Esophagus squamous epithelium (tissue), 5 donors: ENCODE data around the gene LIMA1. TPM values are rescaled to one million over a fixed set of nuclear protein-coding genes. Genes with fewer than 3 reads are reported as not detected.
"Not testable (repeated sequence)": the region's sequence is repeated elsewhere in the genome, so short reads cannot be mapped to it uniquely, and the experiment has no call there.

Experiments used
- DNase-seq: peaks from one replicate; lab custom pipeline; 2025; lab: John Stamatoyannopoulos, UW
- H3K27ac ChIP-seq, 4 donors: fragments of 200-600 bp; sonication (generic); one replicate each; pipeline ENCODE4 v1.5.1; 2016 to 2019; ENCODE audit warnings: mild to moderate bottlenecking in 1 of 4
- H3K27me3 ChIP-seq, 4 donors: fragments of 200-600 bp; sonication (generic); 1 replicate in 3 of 4; 2 replicates in 1 of 4; pipeline versions ENCODE4 v1.5.1 to v1.6.0; 2017 to 2021; ENCODE audit warnings: antibody characterized with exemption in 1 of 4
- H3K36me3 ChIP-seq, 3 donors: fragments of 200-600 bp; sonication (generic); one replicate each; pipeline ENCODE4 v1.5.1; 2016 to 2019
- H3K4me1 ChIP-seq, 3 donors: fragments of 200-600 bp; sonication (generic); one replicate each; pipeline ENCODE4 v1.5.1; 2017 to 2019
- H3K4me3 ChIP-seq, 4 donors: fragments of 200-600 bp; sonication (generic); 1 replicate in 3 of 4; 2 replicates in 1 of 4; pipeline ENCODE4 v1.5.1; 2016 to 2019; ENCODE audit warnings: mild to moderate bottlenecking in 2 of 4, moderate library complexity in 1 of 4
- H3K9me3 ChIP-seq, 3 donors: fragments of 200-600 bp; sonication (generic); one replicate each; pipeline ENCODE4 v1.5.1; 2016 to 2019
- POLR2A ChIP-seq, 4 donors: fragments of 450-650 bp; IDR thresholded peaks; one replicate each; pipeline ENCODE4 v1.6.1; 2017; ENCODE audit warnings: antibody characterized with exemption in 4 of 4, mild to moderate bottlenecking in 4 of 4, moderate library complexity in 3 of 4
- WGBS, 2 donors: methylation state at CpG; one replicate each; pipeline ENCODE4 v1.1.5; 2018; 5-methylcytosine and 5-hydroxymethylcytosine counted together
- intact Hi-C: fragments of 100-400 bp; cut with DNase I; formaldehyde crosslinking; loops from one replicate; pipeline ENCODE4 v1.15.0; 2022
- total RNA-seq, 4 donors: library from RNA; depleted of rRNA; stranded (reverse); fragments of >200 nt; gene quantifications; one replicate each; pipeline ENCODE4 v1.1.0, GENCODE V29; 2016
- TF ChIP-seq, protein P1 (sequence below), 6 experiments: fragments of 450-650 bp in 4 of 6; fragments of 200-600 bp in 2 of 6; sonication (generic) in 2 of 6; IDR thresholded peaks; one replicate each; pipeline ENCODE4 v1.5.1; 2016 to 2019; ENCODE audit warnings: antibody characterized with exemption in 6 of 6, mild to moderate bottlenecking in 4 of 6, moderate library complexity in 4 of 6
- donor health status: DM: yes; HTN: yes; CAD: no.

LIMA1 gene
- total RNA-seq, 4 donors from 2014 or later, result 48.0 to 70.0 (median 62.7) TPM

DNA sequence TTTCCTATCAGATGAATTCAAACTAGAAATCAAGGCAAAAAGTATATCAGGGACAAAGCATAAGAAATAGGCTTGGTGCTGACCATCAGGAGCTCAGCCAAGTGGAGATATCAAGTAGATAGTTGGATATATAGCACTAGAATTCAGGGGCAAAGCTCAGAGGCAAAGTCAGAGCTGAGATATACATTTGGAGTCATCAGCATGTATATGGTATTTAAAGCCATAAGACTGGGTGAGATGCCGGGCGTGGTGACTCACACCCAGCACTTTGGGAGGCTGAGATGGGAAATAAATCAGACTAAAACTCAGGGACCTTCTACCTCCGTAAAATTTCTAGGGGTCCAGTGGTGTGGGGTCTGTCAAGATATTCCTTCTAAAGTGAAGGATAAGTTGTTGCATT is 38.9 kb upstream of the LIMA1 start:
- Histone ChIP-seq H3K27ac (no peak overlapping the region), H3K36me3 (no peaks in the 10 kb centered on the region), H3K9me3 (no peaks in the 10 kb centered on the region), H3K27me3 (no peaks in the 10 kb centered on the region), H3K4me3 (no peak overlapping the region), H3K4me1 (peaks cover 10 to 19% (median 13%) of the 10 kb centered on the region in 3 donors)
- no peak for DNase-seq
- intact Hi-C loops, result no loop called here
- WGBS, 2 donors, result 84 to 88% methylated on average over 3 of the region's 3 CpGs
- TF ChIP-seq, protein P1, sequence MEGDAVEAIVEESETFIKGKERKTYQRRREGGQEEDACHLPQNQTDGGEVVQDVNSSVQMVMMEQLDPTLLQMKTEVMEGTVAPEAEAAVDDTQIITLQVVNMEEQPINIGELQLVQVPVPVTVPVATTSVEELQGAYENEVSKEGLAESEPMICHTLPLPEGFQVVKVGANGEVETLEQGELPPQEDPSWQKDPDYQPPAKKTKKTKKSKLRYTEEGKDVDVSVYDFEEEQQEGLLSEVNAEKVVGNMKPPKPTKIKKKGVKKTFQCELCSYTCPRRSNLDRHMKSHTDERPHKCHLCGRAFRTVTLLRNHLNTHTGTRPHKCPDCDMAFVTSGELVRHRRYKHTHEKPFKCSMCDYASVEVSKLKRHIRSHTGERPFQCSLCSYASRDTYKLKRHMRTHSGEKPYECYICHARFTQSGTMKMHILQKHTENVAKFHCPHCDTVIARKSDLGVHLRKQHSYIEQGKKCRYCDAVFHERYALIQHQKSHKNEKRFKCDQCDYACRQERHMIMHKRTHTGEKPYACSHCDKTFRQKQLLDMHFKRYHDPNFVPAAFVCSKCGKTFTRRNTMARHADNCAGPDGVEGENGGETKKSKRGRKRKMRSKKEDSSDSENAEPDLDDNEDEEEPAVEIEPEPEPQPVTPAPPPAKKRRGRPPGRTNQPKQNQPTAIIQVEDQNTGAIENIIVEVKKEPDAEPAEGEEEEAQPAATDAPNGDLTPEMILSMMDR (IDR thresholded peaks at IDR 0.05), result no peak
- TF ChIP-seq POLR2A (IDR thresholded peaks at IDR 0.05), result no peak

DNA sequence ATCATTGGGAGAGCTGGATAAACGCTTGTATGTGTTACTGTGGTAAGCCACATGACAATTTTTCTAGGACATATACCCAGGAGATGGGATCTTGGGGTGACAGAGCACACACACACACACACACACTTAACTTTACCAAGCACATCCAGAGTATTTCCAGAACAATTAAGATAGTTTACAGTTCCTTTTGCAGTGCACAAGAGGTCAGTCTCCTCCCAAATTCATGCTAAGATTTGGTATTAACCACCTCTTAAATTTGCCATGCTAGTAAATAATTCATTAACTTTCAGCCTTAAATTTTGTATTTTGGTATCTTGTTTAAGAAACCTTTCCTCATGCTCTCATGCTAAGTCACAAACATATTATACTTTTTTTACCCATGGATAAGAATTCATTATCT is 33.9 kb upstream of the LIMA1 start:
- WGBS, 2 donors, result 65% methylated on average over 1 of the region's 1 CpG
- Histone ChIP-seq H3K9me3 (no peaks in the 10 kb centered on the region), H3K4me3 (no peak overlapping the region), H3K36me3 (no peaks in the 10 kb centered on the region), H3K27ac (no peak overlapping the region), H3K4me1 (peaks cover 0 to 27% (median 14%) of the 10 kb centered on the region in 3 donors), H3K27me3 (no peaks in the 10 kb centered on the region)
- no peak for DNase-seq
- no peak for TF ChIP-seq POLR2A (IDR thresholded peaks at IDR 0.05)
- intact Hi-C loops, result no loop called here

DNA sequence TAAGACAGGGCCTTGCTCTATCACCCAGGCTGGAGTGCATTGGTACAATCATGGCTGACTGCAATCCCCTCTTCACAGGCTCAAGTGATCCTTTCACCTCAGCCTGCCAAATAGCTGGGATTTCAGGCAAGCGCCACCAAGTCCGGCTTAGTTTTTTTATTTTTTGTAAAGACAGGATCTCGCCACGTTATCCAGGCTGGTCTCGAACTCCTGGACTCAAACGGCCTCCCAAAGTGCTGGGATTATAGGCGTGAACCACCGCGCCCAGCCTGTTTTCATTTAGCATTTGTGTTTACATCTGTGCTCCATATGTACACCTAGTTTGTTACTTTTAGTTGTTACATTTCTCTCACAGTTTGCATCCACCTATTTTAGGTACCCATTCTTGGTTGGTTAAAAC is 32.5 kb upstream of the LIMA1 start:
- intact Hi-C loops, result no loop called here
- Histone ChIP-seq H3K4me1 (peaks cover 0 to 41% (median 15%) of the 10 kb centered on the region in 3 donors), H3K27ac (no peak overlapping the region), H3K36me3 (no peaks in the 10 kb centered on the region), H3K27me3 (no peaks in the 10 kb centered on the region), H3K4me3 (no peak overlapping the region), H3K9me3 (no peaks in the 10 kb centered on the region)
- TF ChIP-seq, protein P1 (IDR thresholded peaks at IDR 0.05), result no peak
- TF ChIP-seq POLR2A (IDR thresholded peaks at IDR 0.05), result no peak
- WGBS, 2 donors, result 91 to 92% methylated on average over 8 to 9 of the region's 9 CpGs
- no peak for DNase-seq

DNA sequence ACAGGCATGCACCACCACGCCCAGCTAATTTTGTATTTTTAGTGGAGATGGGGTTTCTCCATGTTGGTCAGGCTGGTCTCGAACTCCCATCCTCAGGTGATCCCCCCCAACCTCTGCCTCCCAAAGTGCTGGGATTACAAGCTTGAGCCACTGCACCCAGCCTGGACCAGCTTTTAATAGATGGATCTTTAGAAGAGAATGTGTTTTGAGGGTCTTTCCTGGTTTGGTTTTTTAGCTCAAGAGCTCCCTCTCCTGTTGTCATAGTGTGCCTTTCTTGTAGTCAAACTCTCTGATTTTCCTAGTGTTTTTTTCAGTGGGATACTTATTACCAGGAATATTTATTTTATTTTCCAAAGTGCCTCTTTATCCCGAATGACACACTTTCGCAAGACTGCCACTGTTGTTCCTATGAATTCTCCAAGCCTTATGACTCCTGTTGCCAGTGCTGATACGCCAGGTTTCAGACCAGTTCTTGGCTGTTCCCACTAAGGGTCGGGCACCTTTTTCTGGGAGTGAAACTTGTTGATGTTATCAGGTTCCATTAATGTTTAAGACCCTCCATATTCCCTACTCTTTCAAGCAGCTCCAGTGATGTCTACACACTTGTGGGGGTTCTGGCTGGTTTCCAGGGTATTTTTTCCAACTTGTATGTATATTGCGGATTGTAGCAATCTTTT is 31.5 kb upstream of the LIMA1 start:
- intact Hi-C loops, result no loop called here
- DNase-seq, result no peak
- peaks cover 0 to 51% (median 21%) of the 10 kb centered on the region in 3 donors for H3K4me1 ChIP-seq
- H3K4me3 ChIP-seq, result no peak overlapping the region
- H3K36me3 ChIP-seq, result no peaks in the 10 kb centered on the region
- H3K27me3 ChIP-seq, result no peaks in the 10 kb centered on the region
- H3K9me3 ChIP-seq, result no peaks in the 10 kb centered on the region
- no peak overlapping the region for H3K27ac ChIP-seq
- WGBS, 2 donors, result 70 to 71% methylated on average over 6 to 7 of the region's 7 CpGs
- TF ChIP-seq, protein P1 (IDR thresholded peaks at IDR 0.05), result peak; percentile 22 to 67 (median 50)
- TF ChIP-seq POLR2A (IDR thresholded peaks at IDR 0.05), result no peak

DNA sequence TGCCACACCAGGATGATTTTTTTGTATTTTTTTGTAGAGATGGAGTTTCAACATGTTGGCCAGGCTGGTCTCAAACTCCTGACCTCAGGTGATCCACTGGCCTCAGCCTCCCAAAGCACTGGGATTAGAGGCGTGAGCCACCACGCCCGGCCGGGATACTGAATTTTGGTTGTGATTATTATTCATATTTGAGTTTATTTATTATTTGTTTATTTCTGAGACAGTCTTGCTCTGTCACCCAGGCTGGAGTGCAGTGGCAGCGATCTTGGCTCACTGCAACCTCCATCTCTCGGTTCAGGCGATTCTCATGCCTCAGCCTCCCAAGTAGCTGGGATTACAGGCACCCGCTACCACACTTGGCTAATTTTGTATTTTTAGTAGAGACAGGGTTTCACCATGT is 30.7 kb upstream of the LIMA1 start:
- H3K4me1 ChIP-seq, result peaks cover 0 to 52% (median 23%) of the 10 kb centered on the region in 3 donors
- H3K4me3 ChIP-seq, H3K36me3 ChIP-seq, H3K27me3 ChIP-seq, intact Hi-C loops, H3K9me3 ChIP-seq, DNase-seq: not testable (repeated sequence)
- WGBS, 2 donors, result 96 to 97% methylated on average over 8 of the region's 8 CpGs
- peak overlapping the region in 1 of 4 donors; percentile 4 for H3K27ac ChIP-seq

DNA sequence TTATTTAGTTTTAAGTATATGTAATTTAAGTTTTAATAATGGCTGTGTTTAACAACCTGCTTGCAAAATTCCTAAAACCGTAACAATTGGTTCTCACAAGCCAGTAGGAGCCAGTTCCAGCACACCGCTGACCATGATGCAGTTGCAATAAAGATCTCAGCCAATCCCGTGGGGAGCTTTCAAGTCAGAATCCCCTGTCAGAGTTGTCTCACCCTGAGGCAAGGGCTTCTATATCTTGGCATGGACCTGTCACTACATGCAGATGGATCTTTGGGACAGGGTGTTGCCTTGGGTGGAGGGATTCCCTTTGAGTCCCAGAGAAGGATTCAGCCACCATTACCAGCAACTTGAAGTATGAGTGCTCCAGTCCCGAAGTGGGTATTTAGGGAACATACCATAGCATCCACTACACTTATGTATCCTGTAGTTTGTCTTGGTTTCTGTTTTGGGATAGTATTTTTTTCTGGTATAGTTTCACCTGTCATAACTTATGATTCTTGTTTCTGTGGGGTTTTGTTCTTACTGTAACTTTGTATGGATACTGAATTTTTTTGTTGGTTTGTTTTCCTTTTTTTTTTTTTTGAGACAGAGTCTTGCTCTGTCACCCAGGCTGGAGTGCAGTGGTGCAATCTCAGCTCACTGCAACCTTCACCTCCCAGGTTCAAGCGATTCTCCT is 30.1 kb upstream of the LIMA1 start:
- intact Hi-C loops, result no loop called here
- no peak overlapping the region for H3K4me3 ChIP-seq
- WGBS, 2 donors, result 65 to 68% methylated on average over 5 of the region's 5 CpGs
- DNase-seq, result no peak
- no peaks in the 10 kb centered on the region for H3K9me3 ChIP-seq
- TF ChIP-seq, protein P1 (IDR thresholded peaks at IDR 0.05), result no peak
- no peak for TF ChIP-seq POLR2A (IDR thresholded peaks at IDR 0.05)
- peaks cover 0 to 52% (median 23%) of the 10 kb centered on the region in 3 donors for H3K4me1 ChIP-seq
- H3K27ac ChIP-seq, result peak overlapping the region; percentile 4 to 67 (median 24)
- H3K36me3 ChIP-seq, result no peaks in the 10 kb centered on the region
- no peaks in the 10 kb centered on the region for H3K27me3 ChIP-seq

DNA sequence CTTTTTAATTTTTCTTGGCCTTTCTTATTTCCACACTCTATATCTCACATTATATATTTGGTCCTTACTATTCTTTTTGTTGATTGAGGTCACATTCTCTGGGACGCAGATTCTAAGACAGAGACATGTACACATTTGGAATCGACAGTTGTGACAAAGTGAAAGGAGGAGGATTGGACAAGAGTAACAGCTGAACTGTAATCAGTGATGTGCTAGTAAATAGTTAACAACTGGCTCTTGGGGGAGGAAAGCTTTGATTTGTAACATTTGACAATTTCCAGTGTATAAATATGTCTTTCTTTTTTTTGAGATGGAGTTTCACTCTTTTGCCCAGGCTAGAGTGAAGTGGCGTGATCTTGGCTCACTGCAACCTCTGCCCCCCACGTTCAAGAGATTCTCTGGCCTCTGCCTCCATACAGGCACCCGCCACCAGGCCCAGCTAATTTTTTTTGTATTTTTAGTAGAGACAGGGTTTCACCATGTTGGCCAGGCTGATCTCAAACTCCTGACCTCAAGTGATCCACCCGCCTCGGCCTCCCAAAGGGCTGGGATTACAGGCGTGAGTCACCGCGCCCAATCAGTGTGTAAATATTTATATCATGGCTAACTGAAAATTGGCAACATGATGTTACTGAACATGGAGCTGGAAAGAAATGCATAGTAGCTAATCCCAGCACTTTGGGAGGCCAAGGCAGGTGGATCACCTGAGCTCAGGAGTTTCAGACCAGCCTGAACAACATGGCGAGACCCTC is 28.7 kb upstream of the LIMA1 start:
- 44 to 50% methylated on average over 11 of the region's 11 CpGs for WGBS, 2 donors
- intact Hi-C loops, DNase-seq: not testable (repeated sequence)

More for the DNA sequence above, 28.7 kb upstream of the LIMA1 start:
- peaks cover 0 to 52% (median 23%) of the 10 kb centered on the region in 3 donors for H3K4me1 ChIP-seq
- H3K27ac ChIP-seq, result peak overlapping the region in 3 of 4 donors; percentile 60 to 67 (median 62)
- H3K27me3 ChIP-seq, H3K4me3 ChIP-seq, H3K36me3 ChIP-seq, H3K9me3 ChIP-seq: not testable (repeated sequence)
